Fibroblast of gingiva (primary cell): ENCODE measurements around the gene CUEDC1.
A peak's percentile ranks its signal among the peaks of the same experiment; 100 is the strongest.

ENCODE experiments used
- DNase-seq: peaks from one replicate; pipeline ENCODE4 v3.0.0-alpha.2; 2011; ENCODE audit warnings: low read depth

CUEDC1 gene

GRCh38 chr17:57915544-57915943 is 39.7 kb downstream of the CUEDC1 start:
- no peak for DNase-seq

GRCh38 chr17:57914273-57915142 is 40.7 kb downstream of the CUEDC1 start:
- DNase-seq, result no peak

GRCh38 chr17:57913575-57914272 is 41.5 kb downstream of the CUEDC1 start:
- peak; percentile 74 for DNase-seq

- DNase-seq, result no peak
These were observed 43.2 kb downstream of the CUEDC1 start for GRCh38 chr17:57911834-57912673.

- DNase-seq, result no peak
These were observed 44.5 kb downstream of the CUEDC1 start for GRCh38 chr17:57910462-57911420.

GRCh38 chr17:57909551-57909950 is 45.7 kb downstream of the CUEDC1 start:
- DNase-seq, result no peak

GRCh38 chr17:57908278-57908677 is 46.9 kb downstream of the CUEDC1 start:
- DNase-seq, result no peak

- DNase-seq, result no peak
These were observed 48.3 kb downstream of the CUEDC1 start for GRCh38 chr17:57906910-57907309.

- no peak for DNase-seq
These were observed 49.2 kb downstream of the CUEDC1 start for GRCh38 chr17:57905875-57906455.

- DNase-seq, result no peak
These were observed 51.3 kb downstream of the CUEDC1 start for GRCh38 chr17:57903961-57904360.

- DNase-seq, result peak; percentile 91
These were observed 52.1 kb downstream of the CUEDC1 start for GRCh38 chr17:57902800-57903759.

GRCh38 chr17:57902117-57902799 is 53.0 kb downstream of the CUEDC1 start:
- no peak for DNase-seq

GRCh38 chr17:57900991-57901743 is 54.0 kb downstream of the CUEDC1 start:
- DNase-seq, result no peak

- no peak for DNase-seq
These were observed 55.4 kb downstream of the CUEDC1 start for GRCh38 chr17:57899822-57900221.

- DNase-seq, result peak; percentile 40
These were observed 55.8 kb downstream of the CUEDC1 start for GRCh38 chr17:57899391-57899790.

GRCh38 chr17:57898487-57899311 is 56.5 kb downstream of the CUEDC1 start:
- DNase-seq, result peak; percentile 67

GRCh38 chr17:57895382-57896060 is 59.7 kb downstream of the CUEDC1 start:
- DNase-seq, result no peak
